ENCODE results near the gene CALHM1. TPM values are rescaled to one million over a fixed set of nuclear protein-coding genes. Genes with fewer than 3 reads are reported as not detected.
"Not testable (repeated sequence)": the region's sequence is repeated elsewhere in the genome, so short reads cannot be mapped to it uniquely, and the experiment has no call there.

The CALHM1 gene
- total RNA-seq, 1 experiment from 2014 or later = not detected

DNA sequence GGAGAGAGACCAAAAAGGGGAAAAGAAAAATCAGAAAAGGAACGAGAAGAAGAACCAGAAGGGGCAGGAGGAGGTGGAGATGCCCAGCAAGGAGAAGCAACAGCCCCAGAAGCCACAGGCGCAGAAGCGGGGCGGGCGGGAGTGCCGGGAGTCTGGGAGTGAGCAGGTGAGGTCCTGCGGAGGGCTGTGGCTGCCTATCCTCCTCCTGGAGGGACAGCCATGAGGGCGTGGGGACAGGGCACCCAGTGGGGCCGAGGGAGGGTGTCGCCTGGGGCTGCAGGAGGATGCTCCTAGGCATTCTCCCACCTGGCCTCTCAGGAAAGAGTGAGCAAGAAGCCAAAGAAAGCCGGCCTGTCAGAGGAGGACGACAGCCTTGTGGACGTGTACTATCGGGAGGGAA is 18.3 kb downstream of the CALHM1 start:
- no peak for DNase-seq (ENCODE audit: extremely low read depth, low read depth)

DNA sequence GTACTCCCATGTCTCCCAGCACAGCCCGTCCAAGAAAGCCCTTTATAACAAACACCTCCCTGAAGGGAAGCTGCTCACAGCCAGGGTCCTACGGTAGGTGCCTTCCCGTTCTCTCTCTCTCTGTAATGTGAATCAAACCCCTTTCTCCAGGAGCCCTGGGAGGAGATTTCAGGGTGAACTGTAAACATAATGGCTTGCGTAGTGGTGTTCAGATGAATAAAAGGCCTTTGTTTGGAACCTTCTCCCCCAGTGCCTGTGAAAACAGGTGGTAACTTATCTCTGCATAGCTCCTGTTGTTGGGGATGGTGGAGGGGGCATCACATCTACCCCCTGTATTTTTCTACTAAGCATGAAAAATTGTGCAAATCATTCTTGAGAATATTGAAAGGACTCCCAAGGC is 18.9 kb downstream of the CALHM1 start:
- no peak for DNase-seq (ENCODE audit: extremely low read depth, low read depth)

DNA sequence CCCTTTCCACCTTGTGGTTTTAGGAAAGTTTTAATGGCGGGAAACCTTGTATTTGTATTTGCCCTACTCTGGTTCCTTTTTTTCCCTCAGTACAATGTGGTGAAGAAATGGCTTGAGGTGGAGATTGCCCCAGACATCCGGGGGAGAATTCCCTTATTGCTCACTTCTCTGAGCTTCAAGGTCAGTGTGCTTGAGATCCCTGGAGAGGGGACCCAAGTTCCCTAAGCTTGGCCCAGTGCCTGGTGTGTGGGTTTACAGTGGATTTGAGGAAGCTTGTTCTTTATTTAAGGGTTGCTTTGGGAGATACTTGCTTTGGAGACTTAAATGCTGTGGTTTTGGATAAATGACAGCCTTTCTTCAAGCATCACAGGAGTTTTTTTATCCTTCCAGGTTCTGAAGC is 24.8 kb downstream of the CALHM1 start:
- no peak for DNase-seq (ENCODE audit: extremely low read depth, low read depth)

DNA sequence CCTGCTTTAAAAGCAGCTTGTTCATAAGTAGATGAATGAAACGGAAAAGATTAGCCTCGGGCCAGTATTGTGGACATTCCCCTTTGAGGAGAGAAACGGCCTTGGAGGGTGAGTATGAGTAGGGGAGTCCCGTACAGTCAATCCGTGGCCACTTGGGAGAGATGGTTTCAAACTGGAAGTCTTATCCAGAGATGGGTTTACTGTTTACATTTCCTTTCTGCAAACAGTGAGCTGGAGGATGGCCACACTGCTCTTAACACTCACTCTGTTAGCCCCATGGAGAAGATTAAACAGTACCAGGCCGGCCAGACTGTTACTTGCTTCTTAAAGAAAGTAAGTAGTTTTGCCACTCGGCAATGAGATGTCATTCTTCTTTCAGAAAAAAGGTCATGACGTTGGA is 26.8 kb downstream of the CALHM1 start:
- DNase-seq (ENCODE audit: extremely low read depth, low read depth) = no peak

DNA sequence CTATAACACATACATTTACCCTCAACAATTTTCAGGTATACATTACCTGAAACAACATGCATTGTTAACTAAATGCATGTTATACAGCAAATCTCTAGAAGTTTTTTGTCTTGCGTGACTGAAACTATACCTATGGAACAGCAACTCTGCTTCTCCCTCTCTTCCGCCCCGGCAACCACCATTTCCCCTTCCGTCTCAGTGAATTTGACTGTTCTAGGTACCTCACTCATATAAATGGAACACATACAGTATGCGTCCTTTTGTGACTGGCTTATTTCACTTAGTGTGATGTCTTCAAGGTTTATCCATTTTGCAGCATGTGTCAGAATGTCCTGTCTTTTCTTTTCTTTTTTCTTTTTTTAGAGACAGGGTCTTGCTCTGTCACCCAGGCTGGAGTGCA is 29.1 kb downstream of the CALHM1 start:
- DNase-seq (ENCODE audit: extremely low read depth, low read depth) = no peak

DNA sequence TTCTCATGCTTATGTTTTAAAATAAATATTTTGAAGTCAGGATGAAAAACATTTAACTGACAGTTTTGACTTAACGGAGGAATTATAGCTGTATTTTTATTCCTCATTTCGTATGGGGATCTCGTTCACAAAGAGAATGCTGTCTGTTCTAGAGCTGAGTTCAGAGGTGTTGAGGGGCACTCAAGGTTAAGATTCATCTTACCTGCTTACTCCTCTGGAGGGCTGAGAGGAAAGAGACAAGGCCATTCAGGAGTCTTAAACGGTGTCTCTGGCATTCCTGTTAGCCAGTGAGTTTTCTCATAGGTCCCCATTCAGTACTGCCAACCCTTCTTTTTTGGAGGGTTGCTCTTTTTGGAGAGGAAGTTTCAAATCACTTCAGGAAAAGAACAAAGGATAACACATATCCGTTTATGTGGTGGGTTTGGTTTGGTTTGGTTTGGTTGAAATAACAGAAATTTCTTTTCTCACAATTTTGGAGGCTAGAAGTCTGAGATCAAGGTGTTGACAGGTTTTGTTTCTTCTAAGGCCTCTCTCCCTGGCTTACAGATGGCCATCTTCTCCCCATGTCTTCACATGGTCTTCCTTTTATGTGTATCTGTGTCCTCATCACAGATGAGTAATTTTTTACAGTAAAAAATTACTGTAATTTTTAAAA is 29.6 kb downstream of the CALHM1 start:
- DNase-seq (ENCODE audit: extremely low read depth, low read depth) = no peak

DNA sequence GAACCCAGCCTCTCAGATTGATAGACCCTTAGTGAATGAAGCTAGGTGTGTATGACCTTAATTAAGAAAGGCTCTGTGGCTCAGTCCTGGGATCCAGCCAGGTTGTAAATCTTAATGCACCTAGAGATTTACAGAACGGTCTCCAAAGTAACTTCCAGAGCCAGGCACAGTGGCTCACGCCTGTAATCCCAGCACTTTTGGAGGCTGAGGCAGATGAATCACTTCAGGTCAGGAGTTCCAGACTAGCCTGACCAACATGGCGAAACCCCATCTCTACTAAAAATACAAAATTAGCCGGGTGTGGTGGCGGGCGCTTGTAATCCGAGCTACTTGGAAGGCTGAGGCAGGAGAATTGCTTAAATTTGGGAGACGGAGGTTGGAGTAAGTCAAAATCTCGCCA is 30.8 kb downstream of the CALHM1 start:
- DNase-seq (ENCODE audit: extremely low read depth, low read depth) = no peak

DNA sequence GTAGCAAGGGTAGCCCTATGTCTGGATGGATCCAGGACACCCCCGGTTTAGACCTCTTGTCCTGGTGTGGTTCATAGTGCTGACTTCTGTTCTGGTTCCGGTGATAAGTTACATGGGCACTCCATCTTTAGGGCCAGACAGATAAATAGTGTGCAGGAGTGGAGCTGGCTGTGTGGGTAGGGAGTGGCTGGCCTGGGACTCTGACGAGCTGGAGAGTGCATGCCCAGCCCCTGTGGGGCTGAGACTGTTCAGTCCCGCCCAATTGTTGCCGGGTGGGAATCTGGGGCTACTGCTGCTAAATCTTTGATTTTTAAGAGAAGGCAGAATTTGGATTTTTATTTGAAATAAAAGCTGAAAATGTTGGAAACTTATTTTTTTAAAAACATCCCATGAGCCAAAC is 35.0 kb downstream of the CALHM1 start:
- DNase-seq (ENCODE audit: extremely low read depth, low read depth) = no peak

DNA sequence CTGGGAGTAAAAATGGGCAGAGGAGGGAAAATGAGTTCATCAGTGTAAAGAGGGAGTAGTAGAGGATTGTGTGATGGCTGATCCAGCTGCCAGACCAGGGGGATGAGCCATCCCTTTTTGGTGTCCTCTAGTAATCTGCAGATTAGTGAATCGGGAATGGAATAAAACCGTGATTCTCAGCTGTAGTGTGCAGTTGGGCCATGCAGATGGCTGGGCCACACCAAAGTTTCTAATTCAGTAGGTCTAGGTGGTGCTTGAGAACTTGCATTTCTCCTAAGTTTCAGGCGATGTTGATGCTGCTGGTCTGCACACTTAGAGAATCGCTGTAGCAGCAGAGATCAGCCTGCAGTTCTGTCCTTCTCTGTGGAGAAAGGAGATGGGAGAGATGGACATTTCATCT is 39.6 kb downstream of the CALHM1 start:
- DNase-seq (ENCODE audit: extremely low read depth, low read depth) = no peak

DNA sequence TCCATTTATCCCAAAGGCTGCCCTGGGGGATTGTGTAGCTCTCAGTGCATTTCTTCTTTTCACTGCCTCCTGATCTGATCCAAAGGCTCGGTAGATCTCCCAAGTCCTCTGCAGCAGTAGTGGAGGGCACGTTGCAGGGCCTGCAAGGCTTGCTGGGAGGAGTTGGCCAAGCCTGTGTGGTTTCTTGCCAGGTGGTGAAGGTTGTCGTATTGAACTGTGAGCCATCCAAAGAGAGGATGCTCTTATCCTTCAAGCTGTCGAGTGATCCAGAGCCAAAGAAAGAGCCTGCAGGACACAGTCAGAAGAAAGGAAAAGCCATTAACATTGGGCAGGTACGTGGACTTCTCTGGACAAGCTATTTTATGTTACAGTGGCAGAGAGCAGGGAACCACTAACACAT is 41.1 kb downstream of the CALHM1 start:
- no peak for DNase-seq (ENCODE audit: extremely low read depth, low read depth)

DNA sequence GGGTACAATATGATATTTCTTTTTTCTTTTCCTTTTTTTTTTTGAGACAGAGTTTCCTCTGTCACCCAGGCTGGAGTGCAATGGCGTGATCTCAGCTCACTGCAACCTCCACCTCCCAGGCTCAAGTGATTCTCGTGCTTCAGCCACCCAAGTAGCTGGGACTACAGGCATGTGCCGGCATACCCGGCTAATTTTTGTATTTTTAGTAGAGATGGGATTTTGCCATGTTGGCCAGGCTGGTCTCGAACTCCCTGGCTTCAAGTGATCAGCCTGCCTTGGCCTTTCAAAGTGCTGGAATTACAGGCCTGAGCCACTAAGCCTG is 41.6 kb downstream of the CALHM1 start:
- DNase-seq (ENCODE audit: extremely low read depth, low read depth) = not testable (repeated sequence)

DNA sequence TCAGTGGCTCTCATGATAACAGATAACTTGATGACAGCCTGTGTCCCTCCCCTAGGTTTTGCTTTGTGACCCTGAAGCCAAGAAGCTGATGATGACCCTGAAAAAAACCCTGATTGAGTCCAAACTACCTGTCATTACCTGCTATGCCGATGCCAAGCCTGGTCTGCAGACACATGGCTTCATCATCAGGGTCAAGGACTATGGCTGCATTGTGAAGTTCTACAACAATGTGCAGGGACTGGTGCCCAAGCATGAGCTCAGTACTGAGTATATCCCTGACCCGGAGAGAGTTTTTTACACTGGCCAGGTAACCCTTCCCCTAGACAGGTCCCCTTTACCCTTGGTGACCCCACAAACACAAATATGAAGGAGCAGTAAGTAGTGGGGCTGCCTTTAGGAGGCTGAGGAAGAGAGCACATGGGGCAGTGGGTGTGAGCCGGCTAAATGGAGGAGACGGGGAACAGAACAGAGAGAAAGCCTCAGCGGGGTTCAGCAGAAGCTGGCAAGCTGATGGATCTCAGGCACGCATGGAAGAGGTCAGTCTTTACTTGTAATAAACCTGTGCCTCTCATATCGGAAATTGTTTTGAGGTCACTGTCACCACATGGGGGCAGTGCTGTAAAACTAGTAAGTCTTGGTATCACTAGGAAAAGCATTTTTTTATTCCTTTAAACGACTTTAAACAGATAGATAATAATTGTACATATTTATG is 42.1 kb downstream of the CALHM1 start:
- DNase-seq (ENCODE audit: extremely low read depth, low read depth) = peak; percentile 64

DNA sequence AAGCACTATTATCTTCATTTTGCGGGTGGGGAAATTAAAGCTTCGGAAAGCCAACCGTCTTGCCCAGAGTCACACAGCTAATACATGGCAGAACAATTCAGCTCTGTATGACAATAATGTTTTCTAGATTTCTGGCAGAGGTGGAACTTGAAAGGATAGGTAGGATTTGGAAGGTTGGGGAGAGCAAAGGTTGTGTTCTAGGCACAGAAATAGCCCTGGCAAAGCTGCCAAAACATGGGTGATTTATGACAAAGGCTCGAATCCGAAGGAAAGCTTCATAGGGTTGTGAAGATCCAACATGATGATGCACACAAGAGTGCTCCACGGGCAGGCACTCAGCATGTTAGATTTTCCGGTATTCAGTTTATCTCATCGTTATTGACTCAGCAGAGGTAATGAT is 43.1 kb downstream of the CALHM1 start:
- no peak for DNase-seq (ENCODE audit: extremely low read depth, low read depth)

DNA sequence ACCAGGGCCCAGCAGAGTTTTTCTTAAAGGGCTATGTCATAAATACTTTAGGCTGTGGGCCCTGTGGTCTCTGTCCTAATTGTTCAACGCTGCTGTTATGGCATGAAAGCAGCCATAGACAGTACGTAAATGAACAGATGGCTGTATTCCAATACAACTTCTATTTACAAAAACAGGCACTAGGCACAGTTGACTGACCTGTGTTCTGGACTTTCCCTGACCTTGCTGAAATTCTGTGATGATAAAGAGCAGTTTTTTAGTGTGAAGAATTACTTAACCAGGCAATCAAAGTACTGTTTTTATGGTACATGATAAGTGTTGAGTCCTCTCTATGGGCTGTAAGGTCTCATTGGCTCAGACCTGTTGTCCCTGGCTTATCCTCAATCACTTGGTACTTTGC is 45.1 kb downstream of the CALHM1 start:
- DNase-seq (ENCODE audit: extremely low read depth, low read depth) = no peak

Other genes starting within 250 kb of the CALHM1 start
- 0.17 and 0.29 TPM in 2 replicates for gene RPEL1, start 213.0 kb downstream of the CALHM1 start, total RNA-seq (2014; rRNA removed; shearing (Covaris generic))
- not detected in 2 replicates for gene INA, start 181.8 kb downstream of the CALHM1 start, total RNA-seq (2014; rRNA removed; shearing (Covaris generic))
- 12.9 and 15.3 TPM in 2 replicates for gene PCGF6, start 107.8 kb downstream of the CALHM1 start, total RNA-seq (2014; rRNA removed; shearing (Covaris generic))
- 9.1 and 9.8 TPM in 2 replicates for gene TAF5, start 90.9 kb downstream of the CALHM1 start, total RNA-seq (2014; rRNA removed; shearing (Covaris generic))
- gene ATP5MK, start 62.4 kb downstream of the CALHM1 start, total RNA-seq (2014; rRNA removed; shearing (Covaris generic)) = 409 and 479 TPM in 2 replicates
- 45.6 and 51.4 TPM in 2 replicates for gene PDCD11, start 62.3 kb downstream of the CALHM1 start, total RNA-seq (2014; rRNA removed; shearing (Covaris generic))
- gene CALHM2, start 6.5 kb downstream of the CALHM1 start, total RNA-seq (2014; rRNA removed; shearing (Covaris generic)) = 16.6 and 18.1 TPM in 2 replicates
- not detected in 2 replicates for gene CALHM3, start 20.3 kb upstream of the CALHM1 start, total RNA-seq (2014; rRNA removed; shearing (Covaris generic))
- gene NEURL1, start 34.8 kb upstream of the CALHM1 start, total RNA-seq (2014; rRNA removed; shearing (Covaris generic)) = 0.14 TPM in 1 of 2 replicates, not detected in the other

Measured in NCI-H460 (cell line).